ENCODE measurements around the gene NDEL1.

NDEL1 gene

DNA sequence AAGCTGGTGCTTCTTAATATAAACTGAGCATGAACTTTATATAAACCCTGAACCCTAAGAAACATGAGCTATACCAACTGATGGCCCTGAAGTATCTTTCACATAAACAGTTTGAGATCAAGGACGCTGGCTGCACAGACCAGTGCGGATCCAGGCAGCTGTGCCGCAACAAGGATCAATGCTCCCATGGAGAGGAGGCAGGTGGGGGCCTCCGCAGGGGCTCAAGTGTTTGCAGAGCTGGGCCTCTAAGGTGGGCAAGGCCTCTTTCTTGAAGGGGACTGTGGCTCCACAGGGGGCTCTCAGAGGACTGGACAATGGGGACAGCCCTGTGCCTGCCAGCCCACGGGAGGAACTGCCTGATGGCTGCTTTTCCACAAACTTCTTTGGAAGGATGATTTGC, 46.0 kb downstream of the NDEL1 start:
- no peak for DNase-seq

DNA sequence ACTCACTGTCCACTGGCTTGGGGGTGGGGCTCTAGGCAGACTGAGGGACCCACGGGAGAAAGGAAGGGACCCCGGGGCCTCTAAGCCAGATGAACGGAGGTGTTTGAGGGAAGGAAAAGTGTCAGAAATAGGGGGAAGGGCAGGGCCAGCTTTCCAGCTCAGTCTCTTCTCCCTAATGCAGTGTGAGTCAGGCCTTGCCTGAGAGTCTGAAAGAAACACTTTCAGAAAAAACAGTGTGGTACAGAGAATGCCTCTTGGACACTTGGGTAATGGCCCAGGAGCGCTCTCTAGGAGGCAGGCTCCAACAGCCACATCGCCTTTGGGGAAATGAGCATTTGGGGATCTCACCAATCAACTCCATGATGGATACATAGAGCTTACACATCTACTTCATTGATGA, 46.9 kb downstream of the NDEL1 start:
- no peak for DNase-seq

DNA sequence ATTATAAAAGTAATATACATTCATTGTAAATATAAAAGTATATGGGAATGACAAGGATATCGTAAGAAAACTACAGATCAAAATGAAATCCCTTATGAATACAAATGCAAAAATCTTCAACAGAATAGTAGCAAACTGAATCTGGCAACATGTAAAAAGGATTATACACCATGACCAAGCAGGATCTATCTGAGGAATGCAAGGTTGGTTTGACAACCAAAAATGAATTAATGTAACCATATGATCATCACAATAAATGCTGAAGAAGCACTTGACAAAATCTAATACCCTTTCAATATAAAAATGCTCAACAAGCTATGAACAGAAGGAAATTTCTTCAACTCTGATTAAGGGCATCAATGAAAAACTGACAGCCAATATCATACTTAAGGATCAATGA, 48.8 kb downstream of the NDEL1 start:
- DNase-seq = no peak

DNA sequence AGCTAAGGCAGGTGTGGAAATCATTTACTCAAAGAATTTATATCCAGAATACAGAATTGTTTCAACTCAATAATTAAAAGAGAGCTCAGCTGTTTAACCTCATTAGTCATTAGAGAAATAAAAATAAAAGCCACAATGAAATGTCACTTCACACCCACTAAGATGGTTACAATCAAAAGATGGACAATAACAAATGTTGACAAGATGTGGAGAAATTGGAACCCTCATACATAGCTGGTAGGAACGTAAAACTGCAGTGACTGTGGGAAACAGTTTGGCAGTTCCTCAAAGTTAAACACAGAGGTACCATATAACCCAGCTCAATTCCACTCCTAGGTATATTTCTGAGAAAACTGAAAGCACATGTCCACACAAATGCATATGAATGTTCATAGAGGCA, 49.8 kb downstream of the NDEL1 start:
- no peak for DNase-seq

GRCh38 chr17:8487130-8487645, 51.5 kb downstream of the NDEL1 start:
- no peak for DNase-seq

DNA sequence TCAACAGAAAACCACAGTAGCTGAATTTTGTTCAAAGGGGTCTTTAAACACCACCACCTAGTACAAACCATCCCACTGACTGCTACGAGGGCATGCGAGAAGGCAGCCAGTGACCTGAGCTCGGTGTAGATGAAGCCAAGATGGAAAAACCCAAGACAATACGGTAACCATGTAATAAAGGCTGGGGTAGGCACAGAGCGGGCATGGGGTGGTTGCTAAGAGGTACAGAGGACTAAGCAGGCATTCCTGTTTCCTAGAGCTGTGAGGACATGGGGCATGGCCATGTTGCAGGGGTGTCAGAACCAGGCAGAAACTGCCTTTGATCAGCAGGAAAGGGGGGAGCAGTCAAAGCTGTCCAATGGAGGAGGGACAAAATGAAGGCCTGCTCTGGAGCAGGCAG, 52.1 kb downstream of the NDEL1 start:
- no peak for DNase-seq

GRCh38 chr17:8488491-8488890, 52.8 kb downstream of the NDEL1 start:
- no peak for DNase-seq

DNA sequence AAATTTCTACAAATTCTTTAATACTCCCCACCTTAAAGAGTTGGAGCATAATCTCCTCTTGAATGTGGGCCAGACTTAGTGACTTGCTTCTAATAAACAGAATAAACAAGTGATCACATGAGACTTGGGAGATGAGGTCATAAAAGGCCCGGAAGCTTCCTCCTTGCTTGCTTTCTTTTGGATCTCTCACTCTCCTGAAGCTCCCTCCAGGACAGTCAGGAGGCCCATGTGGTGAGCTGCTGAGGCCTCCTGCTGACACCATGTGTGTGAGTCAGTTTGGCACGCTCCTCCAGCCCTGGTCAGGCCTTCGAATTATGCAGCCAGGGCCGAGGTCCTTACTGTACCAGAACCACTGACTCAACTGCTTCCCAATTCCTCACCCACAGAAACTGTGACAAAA, 53.2 kb downstream of the NDEL1 start:
- no peak for DNase-seq

- DNase-seq = no peak
These were observed 54.2 kb downstream of the NDEL1 start for GRCh38 chr17:8489841-8490240.

DNA sequence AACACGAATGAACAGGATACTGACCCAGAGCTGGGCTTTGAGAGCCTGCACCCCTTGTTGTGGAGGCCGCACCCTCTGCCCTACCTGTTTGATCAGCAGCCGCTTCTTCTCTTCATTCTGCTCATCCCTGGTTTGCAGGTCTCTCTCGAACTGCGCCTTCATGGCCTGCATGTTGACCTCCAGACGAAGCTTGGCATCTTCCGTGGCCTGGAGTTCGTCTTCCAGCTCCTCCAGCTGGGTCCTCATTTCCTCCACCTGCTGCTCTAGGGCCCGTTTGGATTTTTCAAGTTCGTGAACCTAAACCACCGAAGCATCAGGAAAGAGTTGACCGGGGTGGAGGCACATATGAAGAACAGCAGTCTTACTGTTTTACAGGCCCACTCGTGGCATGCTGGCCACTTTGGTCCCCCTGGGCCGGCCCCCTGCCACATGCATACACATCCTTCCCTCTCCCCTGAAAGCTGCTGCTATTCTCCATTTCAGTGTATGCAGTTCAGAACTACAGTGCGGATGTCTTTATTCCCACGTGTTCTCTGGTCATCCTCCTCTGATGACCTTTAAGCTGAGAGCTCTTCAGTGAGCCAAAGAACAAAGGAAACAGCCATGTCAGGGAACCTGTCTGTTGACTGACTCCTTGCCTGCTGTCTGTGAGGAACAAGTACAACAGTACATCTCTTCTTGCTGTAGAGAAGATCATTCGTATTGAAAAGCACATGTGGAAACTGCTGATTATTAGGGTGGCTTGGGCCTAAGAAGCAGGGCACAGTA, 54.8 kb downstream of the NDEL1 start:
- DNase-seq = no peak

DNA sequence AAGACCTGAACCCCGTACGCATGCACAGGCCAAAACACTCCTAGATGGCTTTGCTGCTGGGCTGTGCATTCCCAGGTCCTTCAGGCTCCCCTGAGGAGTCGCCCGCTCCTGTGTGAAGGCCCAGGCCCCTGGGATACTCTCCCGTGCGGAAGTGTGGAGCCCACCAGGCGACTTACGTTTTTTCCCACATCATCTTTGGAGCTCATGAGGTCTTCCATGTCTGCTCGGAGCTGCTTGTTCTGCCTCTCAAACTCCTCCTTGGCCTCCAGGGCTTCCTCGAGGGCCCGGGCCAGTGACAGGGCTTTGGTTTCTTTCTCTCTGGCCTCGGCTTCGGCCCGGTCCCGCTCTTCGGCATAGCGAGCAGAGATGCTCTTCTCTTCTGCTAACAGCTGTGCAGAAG, 56.4 kb downstream of the NDEL1 start:
- DNase-seq = no peak

DNA sequence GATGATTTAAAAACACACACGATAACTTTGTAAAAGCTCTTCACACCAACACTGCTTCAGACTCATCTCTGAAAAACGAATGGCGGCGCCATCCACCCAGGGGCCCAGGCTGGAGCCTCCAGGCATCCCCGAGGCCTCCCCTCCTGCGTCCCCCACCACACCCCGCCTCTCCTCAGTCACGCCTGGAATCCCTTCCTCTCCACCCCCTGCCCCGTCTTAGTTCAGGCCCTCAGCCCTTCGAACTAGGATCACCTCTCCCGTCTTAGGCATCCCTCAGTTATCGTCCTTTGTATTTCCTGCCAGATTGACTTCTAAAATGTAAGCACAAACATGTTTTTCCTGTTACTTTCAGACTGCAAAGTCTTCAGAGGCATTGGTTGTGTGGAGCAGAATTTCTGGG, 58.3 kb downstream of the NDEL1 start:
- no peak for DNase-seq

GRCh38 chr17:8494506-8495111, 58.9 kb downstream of the NDEL1 start:
- DNase-seq = no peak

DNA sequence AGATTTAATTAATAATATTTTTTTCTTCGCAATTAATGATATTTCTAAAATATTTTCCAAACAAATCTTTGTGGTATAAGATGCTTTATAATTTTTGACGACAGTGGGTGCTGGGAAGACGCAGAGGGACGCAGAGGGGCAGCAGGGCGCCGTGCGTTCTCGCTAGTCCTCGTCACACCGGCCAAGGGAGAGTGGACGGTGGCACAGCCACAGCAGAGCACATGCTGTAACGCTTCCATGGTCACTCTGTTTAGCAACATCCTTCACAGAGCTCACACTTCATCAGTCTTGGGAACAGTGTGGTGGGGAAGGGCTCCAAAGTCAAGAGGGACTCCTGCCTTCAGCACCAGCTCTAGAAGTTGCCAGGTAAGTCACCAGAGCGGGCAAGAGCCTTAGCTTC, 60.4 kb downstream of the NDEL1 start:
- DNase-seq = no peak

GRCh38 chr17:8499171-8499570, 63.5 kb downstream of the NDEL1 start:
- no peak for DNase-seq

DNA sequence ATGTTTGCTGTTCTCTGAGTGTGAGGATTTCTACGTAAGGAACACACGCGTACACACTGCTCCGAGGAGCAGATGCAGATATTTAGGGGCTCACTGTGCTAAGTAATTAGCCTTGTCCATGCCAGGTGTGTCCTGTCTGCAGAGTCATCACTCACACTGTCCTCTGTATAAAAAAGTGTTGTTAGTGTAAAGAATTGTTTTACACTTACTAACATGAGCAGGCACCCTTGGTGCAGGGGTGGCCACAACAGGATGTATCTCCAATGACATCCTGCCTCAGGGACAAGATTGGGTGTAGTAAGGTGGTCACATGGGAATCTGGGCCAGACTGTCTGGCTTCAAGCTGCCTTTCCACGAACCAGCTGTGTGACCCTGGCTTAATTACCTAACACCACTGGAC, 63.9 kb downstream of the NDEL1 start:
- no peak for DNase-seq

GRCh38 chr17:8500609-8501008, 64.9 kb downstream of the NDEL1 start:
- DNase-seq = no peak

- no peak for DNase-seq
These were observed 66.4 kb downstream of the NDEL1 start for GRCh38 chr17:8502126-8502525.

- DNase-seq = no peak
These were observed 67.7 kb downstream of the NDEL1 start for GRCh38 chr17:8503368-8503767.

DNA sequence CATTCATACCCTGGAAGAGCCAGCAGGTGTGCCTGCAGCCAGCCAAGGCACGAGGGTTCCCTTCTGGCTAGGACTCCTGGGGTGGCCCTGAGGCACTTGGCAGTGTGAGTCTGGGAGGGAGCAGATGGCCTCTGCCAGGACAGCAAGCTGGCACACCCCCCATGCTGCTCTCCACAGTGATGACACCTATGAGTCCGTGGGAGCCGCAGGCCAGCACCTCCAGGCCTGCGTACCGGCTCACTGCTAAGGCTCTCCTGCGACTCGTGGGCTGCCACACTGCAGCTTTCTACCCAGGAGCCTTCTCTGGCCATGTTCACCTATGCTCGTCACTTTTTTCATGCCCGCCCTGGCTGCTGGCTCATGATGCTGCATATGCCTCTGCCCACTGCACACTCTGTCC, 68.1 kb downstream of the NDEL1 start:
- DNase-seq = no peak

DNA sequence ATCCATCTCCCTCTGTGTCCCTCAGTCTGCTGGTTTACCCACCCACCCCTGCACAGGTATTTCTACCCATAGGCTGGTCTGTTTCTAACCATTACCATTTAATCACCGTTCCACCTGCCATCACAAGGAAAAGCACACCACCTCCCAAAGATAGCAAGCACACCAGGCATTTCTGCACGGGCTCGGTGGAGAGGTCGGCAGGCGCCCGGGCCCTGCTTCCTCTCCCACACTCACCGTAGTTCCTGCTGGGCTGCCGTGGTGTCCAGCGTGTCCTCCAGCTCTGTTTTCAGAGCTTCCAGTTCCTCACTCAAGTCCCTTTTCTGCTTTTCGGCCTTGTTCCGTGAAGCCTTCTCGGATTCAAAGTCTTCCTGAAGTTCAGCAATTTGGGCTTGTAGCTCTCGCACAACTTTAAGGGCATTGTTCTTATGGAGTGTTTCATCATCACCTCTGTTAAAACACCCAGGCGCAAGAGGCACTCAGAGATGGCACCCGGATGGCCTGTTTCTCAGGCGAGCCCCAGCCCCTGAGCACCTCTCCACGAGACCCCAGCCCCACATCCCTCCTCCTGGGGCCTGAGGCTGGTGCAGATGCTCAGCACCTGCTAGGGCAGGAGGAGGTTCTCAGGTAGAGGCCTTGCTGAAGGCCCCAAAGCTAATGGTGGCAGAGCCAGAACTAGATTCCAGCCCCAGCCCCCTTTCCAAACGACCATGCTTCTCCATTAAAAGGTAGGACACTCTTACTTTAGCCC, 69.0 kb downstream of the NDEL1 start:
- no peak for DNase-seq

- DNase-seq = no peak
These were observed 70.5 kb downstream of the NDEL1 start for GRCh38 chr17:8506145-8506544.

DNA sequence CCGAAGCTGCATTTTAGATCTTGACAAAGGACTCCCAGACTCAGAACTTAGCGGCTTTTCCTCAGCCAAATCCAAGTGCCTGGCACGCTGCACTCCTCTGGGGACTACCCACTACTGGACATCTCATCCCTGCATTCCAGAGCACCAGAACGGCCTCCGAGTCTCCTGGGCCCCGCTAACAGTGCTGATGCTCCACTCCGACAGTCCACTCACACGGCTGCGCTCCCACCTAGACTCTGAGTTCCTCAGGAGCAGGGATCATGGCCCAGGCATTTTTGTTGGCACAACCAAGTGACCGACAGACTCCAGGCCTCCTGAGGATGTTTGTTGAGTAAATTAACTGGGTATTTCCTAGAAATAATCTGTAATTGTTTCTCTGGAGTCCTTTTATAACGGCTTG, 79.1 kb downstream of the NDEL1 start:
- DNase-seq = no peak
